HEK293 (cell line): ENCODE data around the gene RSRP1.

ENCODE experiments used
- TF ChIP-seq, protein P1 (sequence below): fragments of 450-650 bp; formaldehyde crosslinking; IDR thresholded peaks from 2 replicates; pipeline ENCODE4 v1.5.1; 2016; ENCODE audit warnings: missing biosample characterization, missing genetic modification characterization
- TF ChIP-seq, protein P2 (sequence below): fragments of 450-650 bp; formaldehyde crosslinking; IDR thresholded peaks from 2 replicates; pipeline ENCODE4 v1.5.1; 2016; ENCODE audit warnings: missing biosample characterization, missing genetic modification characterization, borderline replicate concordance

DNA sequence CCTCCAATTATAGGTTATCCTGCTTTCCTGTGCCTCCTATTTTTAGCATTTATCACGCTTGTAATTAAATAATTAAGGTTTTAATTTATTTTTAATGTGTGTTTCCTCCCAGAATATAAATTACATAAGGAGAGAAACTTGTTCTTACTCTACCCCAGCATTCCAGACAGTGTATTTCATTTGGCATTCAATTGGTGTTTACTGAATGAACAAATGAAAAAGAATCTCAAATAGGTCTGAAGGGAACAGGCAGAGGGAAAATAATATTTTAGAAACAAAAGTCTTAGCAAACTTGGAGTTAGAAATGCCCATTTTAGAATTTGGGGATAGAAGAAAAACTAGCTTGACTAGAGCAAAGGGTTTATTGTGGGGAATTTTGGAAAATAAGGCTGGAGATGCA lies 9.9 kb upstream of the RSRP1 start:
- TF ChIP-seq, protein P1, sequence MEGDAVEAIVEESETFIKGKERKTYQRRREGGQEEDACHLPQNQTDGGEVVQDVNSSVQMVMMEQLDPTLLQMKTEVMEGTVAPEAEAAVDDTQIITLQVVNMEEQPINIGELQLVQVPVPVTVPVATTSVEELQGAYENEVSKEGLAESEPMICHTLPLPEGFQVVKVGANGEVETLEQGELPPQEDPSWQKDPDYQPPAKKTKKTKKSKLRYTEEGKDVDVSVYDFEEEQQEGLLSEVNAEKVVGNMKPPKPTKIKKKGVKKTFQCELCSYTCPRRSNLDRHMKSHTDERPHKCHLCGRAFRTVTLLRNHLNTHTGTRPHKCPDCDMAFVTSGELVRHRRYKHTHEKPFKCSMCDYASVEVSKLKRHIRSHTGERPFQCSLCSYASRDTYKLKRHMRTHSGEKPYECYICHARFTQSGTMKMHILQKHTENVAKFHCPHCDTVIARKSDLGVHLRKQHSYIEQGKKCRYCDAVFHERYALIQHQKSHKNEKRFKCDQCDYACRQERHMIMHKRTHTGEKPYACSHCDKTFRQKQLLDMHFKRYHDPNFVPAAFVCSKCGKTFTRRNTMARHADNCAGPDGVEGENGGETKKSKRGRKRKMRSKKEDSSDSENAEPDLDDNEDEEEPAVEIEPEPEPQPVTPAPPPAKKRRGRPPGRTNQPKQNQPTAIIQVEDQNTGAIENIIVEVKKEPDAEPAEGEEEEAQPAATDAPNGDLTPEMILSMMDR (tag by site-specific recombination): no peak
- TF ChIP-seq, protein P2, sequence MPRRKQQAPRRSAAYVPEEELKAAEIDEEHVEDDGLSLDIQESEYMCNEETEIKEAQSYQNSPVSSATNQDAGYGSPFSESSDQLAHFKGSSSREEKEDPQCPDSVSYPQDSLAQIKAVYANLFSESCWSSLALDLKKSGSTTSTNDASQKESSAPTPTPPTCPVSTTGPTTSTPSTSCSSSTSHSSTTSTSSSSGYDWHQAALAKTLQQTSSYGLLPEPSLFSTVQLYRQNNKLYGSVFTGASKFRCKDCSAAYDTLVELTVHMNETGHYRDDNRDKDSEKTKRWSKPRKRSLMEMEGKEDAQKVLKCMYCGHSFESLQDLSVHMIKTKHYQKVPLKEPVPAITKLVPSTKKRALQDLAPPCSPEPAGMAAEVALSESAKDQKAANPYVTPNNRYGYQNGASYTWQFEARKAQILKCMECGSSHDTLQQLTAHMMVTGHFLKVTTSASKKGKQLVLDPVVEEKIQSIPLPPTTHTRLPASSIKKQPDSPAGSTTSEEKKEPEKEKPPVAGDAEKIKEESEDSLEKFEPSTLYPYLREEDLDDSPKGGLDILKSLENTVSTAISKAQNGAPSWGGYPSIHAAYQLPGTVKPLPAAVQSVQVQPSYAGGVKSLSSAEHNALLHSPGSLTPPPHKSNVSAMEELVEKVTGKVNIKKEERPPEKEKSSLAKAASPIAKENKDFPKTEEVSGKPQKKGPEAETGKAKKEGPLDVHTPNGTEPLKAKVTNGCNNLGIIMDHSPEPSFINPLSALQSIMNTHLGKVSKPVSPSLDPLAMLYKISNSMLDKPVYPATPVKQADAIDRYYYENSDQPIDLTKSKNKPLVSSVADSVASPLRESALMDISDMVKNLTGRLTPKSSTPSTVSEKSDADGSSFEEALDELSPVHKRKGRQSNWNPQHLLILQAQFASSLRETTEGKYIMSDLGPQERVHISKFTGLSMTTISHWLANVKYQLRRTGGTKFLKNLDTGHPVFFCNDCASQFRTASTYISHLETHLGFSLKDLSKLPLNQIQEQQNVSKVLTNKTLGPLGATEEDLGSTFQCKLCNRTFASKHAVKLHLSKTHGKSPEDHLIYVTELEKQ (tag by site-specific recombination): no peak
